Type B pancreatic cell (in vitro differentiated cells): ENCODE measurements around the gene QRFP. TPM values are rescaled to one million over a fixed set of nuclear protein-coding genes. Genes with fewer than 3 reads are reported as not detected.

Source experiments
- DNase-seq: peaks from one replicate; pipeline ENCODE4 v3.0.0; 2021; ENCODE audit warnings: mixed read lengths; ENCODE audit not compliant: unreplicated experiment; ENCODE audit errors: extremely low spot score
- H3K27ac Mint-ChIP-seq: 2 replicates; pipeline ENCODE4 v1.8.0; 2021; ENCODE audit warnings: mild to moderate bottlenecking, mixed read lengths
- H3K27me3 Mint-ChIP-seq: 2 replicates; pipeline ENCODE4 v1.8.0; 2021; ENCODE audit warnings: mixed read lengths
- H3K36me3 Mint-ChIP-seq: 2 replicates; pipeline ENCODE4 v1.8.0; 2021; ENCODE audit warnings: mixed read lengths
- H3K4me1 Mint-ChIP-seq: one replicate; pipeline ENCODE4 v1.8.0; 2021; ENCODE audit warnings: mixed read lengths; ENCODE audit not compliant: unreplicated experiment
- H3K4me3 Mint-ChIP-seq: 2 replicates; pipeline ENCODE4 v1.8.0; 2021; ENCODE audit warnings: mild to moderate bottlenecking, mixed read lengths
- H3K9me3 Mint-ChIP-seq: 2 replicates; pipeline ENCODE4 v1.8.0; 2021; ENCODE audit warnings: mixed read lengths
- long read RNA-seq: library from polyadenylated mRNA; unstranded; transcript quantifications from one replicate; pipeline ENCODE4 v2.0.0, GENCODE V29; 2020
- total RNA-seq: library from RNA; stranded (reverse); gene quantifications from 2 replicates; pipeline ENCODE4 v1.2.1, GENCODE V29; 2021; ENCODE audit warnings: low replicate concordance
- TF ChIP-seq, protein P1 (sequence below): fragments of 200-600 bp; sonication (generic); conservative IDR thresholded peaks from 2 replicates; pipeline ENCODE4 v1.5.0; 2021; ENCODE audit warnings: antibody characterized with exemption, mild to moderate bottlenecking

QRFP gene, protein sequence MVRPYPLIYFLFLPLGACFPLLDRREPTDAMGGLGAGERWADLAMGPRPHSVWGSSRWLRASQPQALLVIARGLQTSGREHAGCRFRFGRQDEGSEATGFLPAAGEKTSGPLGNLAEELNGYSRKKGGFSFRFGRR
- total RNA-seq, result not detected in 2 replicates
- long read RNA-seq, partial matches to known transcripts, result 0 of 1 reads
- long read RNA-seq, other reads (novel, unspliced or antisense), result 1 of 1 reads

- Mint-ChIP-seq H3K27ac (no peak within 1 kb of the TSS), H3K27me3 (peaks cover 4% of the 10 kb centered on the region), H3K4me3 (no peak within 1 kb of the TSS), H3K4me1 (peaks cover 4% of the 10 kb centered on the region), H3K36me3 (no peaks in the 10 kb centered on the region), H3K9me3 (no peaks in the 10 kb centered on the region)
- TF ChIP-seq, protein P1, sequence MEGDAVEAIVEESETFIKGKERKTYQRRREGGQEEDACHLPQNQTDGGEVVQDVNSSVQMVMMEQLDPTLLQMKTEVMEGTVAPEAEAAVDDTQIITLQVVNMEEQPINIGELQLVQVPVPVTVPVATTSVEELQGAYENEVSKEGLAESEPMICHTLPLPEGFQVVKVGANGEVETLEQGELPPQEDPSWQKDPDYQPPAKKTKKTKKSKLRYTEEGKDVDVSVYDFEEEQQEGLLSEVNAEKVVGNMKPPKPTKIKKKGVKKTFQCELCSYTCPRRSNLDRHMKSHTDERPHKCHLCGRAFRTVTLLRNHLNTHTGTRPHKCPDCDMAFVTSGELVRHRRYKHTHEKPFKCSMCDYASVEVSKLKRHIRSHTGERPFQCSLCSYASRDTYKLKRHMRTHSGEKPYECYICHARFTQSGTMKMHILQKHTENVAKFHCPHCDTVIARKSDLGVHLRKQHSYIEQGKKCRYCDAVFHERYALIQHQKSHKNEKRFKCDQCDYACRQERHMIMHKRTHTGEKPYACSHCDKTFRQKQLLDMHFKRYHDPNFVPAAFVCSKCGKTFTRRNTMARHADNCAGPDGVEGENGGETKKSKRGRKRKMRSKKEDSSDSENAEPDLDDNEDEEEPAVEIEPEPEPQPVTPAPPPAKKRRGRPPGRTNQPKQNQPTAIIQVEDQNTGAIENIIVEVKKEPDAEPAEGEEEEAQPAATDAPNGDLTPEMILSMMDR, result no peak
- no peak for DNase-seq
These were observed at the start of gene QRFP for GRCh38 chr9:130896233-130897014. QRFP (minus strand) TSS chr9:130896812; CDS start chr9:130893838, 2,974 bp downstream.

GRCh38 chr9:130945173-130945572 is 48.6 kb upstream of the QRFP start:
- TF ChIP-seq, protein P1, result no peak
- Mint-ChIP-seq H3K36me3 (no peaks in the 10 kb centered on the region), H3K4me3 (no peak overlapping the region), H3K27ac (no peak overlapping the region), H3K4me1 (no peaks in the 10 kb centered on the region), H3K9me3 (no peaks in the 10 kb centered on the region), H3K27me3 (peaks cover 87% of the 10 kb centered on the region)
- DNase-seq, result no peak

- H3K27ac Mint-ChIP-seq, result no peak overlapping the region
- H3K36me3 Mint-ChIP-seq, result no peaks in the 10 kb centered on the region
- TF ChIP-seq, protein P1, result no peak
- H3K4me1 Mint-ChIP-seq, result no peaks in the 10 kb centered on the region
- no peaks in the 10 kb centered on the region for H3K9me3 Mint-ChIP-seq
- DNase-seq, result no peak
- H3K27me3 Mint-ChIP-seq, result peaks cover 82% of the 10 kb centered on the region
- H3K4me3 Mint-ChIP-seq, result no peak overlapping the region
These were observed 48.0 kb upstream of the QRFP start for GRCh38 chr9:130944510-130945058.

GRCh38 chr9:130943777-130944176 is 47.2 kb upstream of the QRFP start:
- no peaks in the 10 kb centered on the region for H3K4me1 Mint-ChIP-seq
- no peak overlapping the region for H3K27ac Mint-ChIP-seq
- H3K27me3 Mint-ChIP-seq, result peaks cover 78% of the 10 kb centered on the region

GRCh38 chr9:130943221-130943620 is 46.6 kb upstream of the QRFP start:
- Mint-ChIP-seq H3K9me3 (no peaks in the 10 kb centered on the region), H3K27ac (no peak overlapping the region), H3K4me3 (no peak overlapping the region), H3K27me3 (peaks cover 74% of the 10 kb centered on the region), H3K4me1 (no peaks in the 10 kb centered on the region), H3K36me3 (no peaks in the 10 kb centered on the region)
- no peak for DNase-seq
- TF ChIP-seq, protein P1, result no peak

More at GRCh38 chr9:130943777-130944176, 47.2 kb upstream of the QRFP start:
- no peak overlapping the region for H3K4me3 Mint-ChIP-seq
- H3K9me3 Mint-ChIP-seq, result no peaks in the 10 kb centered on the region
- H3K36me3 Mint-ChIP-seq, result no peaks in the 10 kb centered on the region
- no peak for DNase-seq
- TF ChIP-seq, protein P1, result no peak
